Measurements from ENCODE around the gene CACNA1I.

The CACNA1I gene

GRCh38 chr22:39705386-39705785 is 134.8 kb downstream of the CACNA1I start:
- no peak for DNase-seq

- DNase-seq = no peak
Observed at GRCh38 chr22:39706376-39707140, 136.0 kb downstream of the CACNA1I start.

- DNase-seq = no peak
Observed at GRCh38 chr22:39707351-39707750, 136.8 kb downstream of the CACNA1I start.

- DNase-seq = no peak
Observed at GRCh38 chr22:39707816-39708215, 137.3 kb downstream of the CACNA1I start.

- DNase-seq = no peak
Observed at GRCh38 chr22:39710380-39711150, 140.0 kb downstream of the CACNA1I start.

GRCh38 chr22:39712081-39712480 is 141.5 kb downstream of the CACNA1I start:
- DNase-seq = no peak

- DNase-seq = no peak
Observed at GRCh38 chr22:39712751-39713525, 142.4 kb downstream of the CACNA1I start.

GRCh38 chr22:39713799-39714290 is 143.3 kb downstream of the CACNA1I start:
- DNase-seq = no peak

- no peak for DNase-seq
Observed at GRCh38 chr22:39714321-39714720, 143.8 kb downstream of the CACNA1I start.

- DNase-seq = no peak
Observed at GRCh38 chr22:39715778-39716495, 145.4 kb downstream of the CACNA1I start.

GRCh38 chr22:39716534-39716933 is 146.0 kb downstream of the CACNA1I start:
- DNase-seq = no peak

GRCh38 chr22:39717099-39717498 is 146.5 kb downstream of the CACNA1I start:
- DNase-seq = no peak

- no peak for DNase-seq
Observed at GRCh38 chr22:39718206-39718605, 147.7 kb downstream of the CACNA1I start.

- no peak for DNase-seq
Observed at GRCh38 chr22:39718921-39719475, 148.4 kb downstream of the CACNA1I start.

- DNase-seq = no peak
Observed at GRCh38 chr22:39719559-39720450, 149.3 kb downstream of the CACNA1I start.

- DNase-seq = no peak
Observed at GRCh38 chr22:39721206-39722031, 150.9 kb downstream of the CACNA1I start.

- no peak for DNase-seq
Observed at GRCh38 chr22:39722032-39722325, 151.4 kb downstream of the CACNA1I start.

GRCh38 chr22:39722501-39722900 is 151.9 kb downstream of the CACNA1I start:
- DNase-seq = no peak

- DNase-seq = no peak
Observed at GRCh38 chr22:39723463-39723862, 152.9 kb downstream of the CACNA1I start.

GRCh38 chr22:39723899-39724351 is 153.4 kb downstream of the CACNA1I start:
- DNase-seq = no peak

Data from activated CD4-positive, alpha-beta T cell treated with anti-CD3 and anti-CD28 coated beads, Interleukin-2, amount 50 U/mL, for 48 hours (primary cell).